HepG2 (cell line): ENCODE data around the gene TMEM87A. TPM values are rescaled to one million over a fixed set of nuclear protein-coding genes. Genes with fewer than 3 reads are reported as not detected.

Experiments used
- GATAD1 ChIP-seq: IDR thresholded peaks from 2 replicates; pipeline ENCODE4 v1.6.1; 2016; ENCODE audit warnings: missing genetic modification reagents, missing compliant biosample characterization
- GZF1 ChIP-seq: sonication (generic); formaldehyde crosslinking; IDR thresholded peaks from 2 replicates; pipeline ENCODE4 v1.5.1; 2020; ENCODE audit warnings: mild to moderate bottlenecking, missing genetic modification reagents
- HMG20A ChIP-seq: IDR thresholded peaks from 2 replicates; pipeline ENCODE4 v1.6.1; 2016; ENCODE audit warnings: borderline replicate concordance
- HNRNPUL1 ChIP-seq: fragments of 200-400 bp; formaldehyde crosslinking; IDR thresholded peaks from 2 replicates; pipeline ENCODE4 v1.6.1; 2017; ENCODE audit warnings: low read depth, mild to moderate bottlenecking, low read length, moderate library complexity
- KAT7 ChIP-seq: IDR thresholded peaks from 2 replicates; pipeline ENCODE4 v1.6.1; 2018; ENCODE audit warnings: borderline replicate concordance, missing compliant biosample characterization
- LCORL ChIP-seq, 2 experiments: fragments of 450-650 bp in 1 of 2; sonication (generic) in 1 of 2; formaldehyde crosslinking in 1 of 2; IDR thresholded peaks; 2 replicates each; pipeline versions ENCODE4 v1.5.0 to v1.6.1; 2017 to 2020; ENCODE audit warnings: antibody characterized with exemption in 1 of 2, missing genetic modification reagents in 1 of 2
- MATR3 ChIP-seq: sonication (generic); formaldehyde crosslinking; IDR thresholded peaks from 2 replicates; pipeline ENCODE4 v1.4.0; 2020; ENCODE audit warnings: missing genetic modification reagents
- MTF1 ChIP-seq: sonication (generic); formaldehyde crosslinking; IDR thresholded peaks from 2 replicates; pipeline ENCODE4 v1.5.0; 2020; ENCODE audit warnings: missing genetic modification reagents
- MXD4 ChIP-seq: IDR thresholded peaks from 2 replicates; pipeline ENCODE4 v1.6.1; 2016; ENCODE audit warnings: mild to moderate bottlenecking, missing biosample characterization, missing genetic modification reagents
- NFE2 ChIP-seq: sonication (generic); formaldehyde crosslinking; IDR thresholded peaks from 2 replicates; pipeline ENCODE4 v1.4.0; 2020; ENCODE audit warnings: missing genetic modification reagents
- PCBP1 ChIP-seq: fragments of 200-400 bp; formaldehyde crosslinking; IDR thresholded peaks from 2 replicates; pipeline ENCODE4 v1.6.1; 2017; ENCODE audit warnings: mild to moderate bottlenecking, low read depth, low read length, borderline replicate concordance
- PHB2 ChIP-seq: fragments of 450-650 bp; IDR thresholded peaks from 2 replicates; pipeline ENCODE4 v1.6.1; 2018; ENCODE audit not compliant: partially characterized antibody
- POLR2AphosphoS2 ChIP-seq: IDR thresholded peaks from 2 replicates; pipeline ENCODE4 v1.6.1; 2011; ENCODE audit warnings: low read depth, low read length, improper control_type of control experiment
- RBM22 ChIP-seq: fragments of 200-400 bp; formaldehyde crosslinking; optimal IDR thresholded peaks from 2 replicates; pipeline ENCODE3; 2017; ENCODE audit warnings: mild to moderate bottlenecking, low read length, moderate library complexity
- RELA ChIP-seq: sonication (generic); formaldehyde crosslinking; IDR thresholded peaks from 2 replicates; pipeline ENCODE4 v1.4.0; 2020; ENCODE audit warnings: missing genetic modification reagents
- REST ChIP-seq, 2 experiments: IDR thresholded peaks; 2 replicates each; pipeline ENCODE4 v1.6.1; 2011 to 2012; ENCODE audit warnings: low read length in 2 of 2, borderline replicate concordance in 1 of 2, low read depth in 1 of 2, mild to moderate bottlenecking in 1 of 2, moderate library complexity in 1 of 2
- SALL1 ChIP-seq: sonication (generic); formaldehyde crosslinking; IDR thresholded peaks from 2 replicates; pipeline ENCODE4 v1.8.0; 2022; ENCODE audit warnings: mild to moderate bottlenecking, missing genetic modification reagents
- SATB2 ChIP-seq: sonication (generic); formaldehyde crosslinking; IDR thresholded peaks from 2 replicates; pipeline ENCODE4 v1.5.0; 2020; ENCODE audit warnings: missing genetic modification reagents
- SNRNP70 ChIP-seq: fragments of 200-400 bp; formaldehyde crosslinking; IDR thresholded peaks from 2 replicates; pipeline ENCODE4 v1.6.1; 2017; ENCODE audit warnings: mild to moderate bottlenecking, low read depth, low read length, moderate library complexity
- SOX5 ChIP-seq: IDR thresholded peaks from 2 replicates; pipeline ENCODE4 v1.6.1; 2016; ENCODE audit warnings: borderline replicate concordance
- TBX2 ChIP-seq: sonication (generic); formaldehyde crosslinking; IDR thresholded peaks from 2 replicates; pipeline ENCODE4 v1.5.0; 2020; ENCODE audit warnings: missing genetic modification reagents, mild to moderate bottlenecking, borderline replicate concordance
- TEAD3 ChIP-seq: optimal IDR thresholded peaks from 2 replicates; pipeline ENCODE3; 2016; ENCODE audit warnings: borderline replicate concordance
- ZC3H13 ChIP-seq: sonication (generic); formaldehyde crosslinking; IDR thresholded peaks from 2 replicates; pipeline ENCODE4 v1.8.1; 2023; ENCODE audit warnings: mild to moderate bottlenecking, missing genetic modification reagents, moderate library complexity
- ZNF317 ChIP-seq: sonication (generic); formaldehyde crosslinking; IDR thresholded peaks from 2 replicates; pipeline ENCODE4 v1.5.0; 2020; ENCODE audit warnings: mild to moderate bottlenecking, missing genetic modification reagents
- ZNF562 ChIP-seq: sonication (generic); formaldehyde crosslinking; IDR thresholded peaks from 2 replicates; pipeline ENCODE4 v1.8.0; 2022; ENCODE audit warnings: missing genetic modification reagents, borderline replicate concordance
- ZNF703 ChIP-seq: sonication (generic); formaldehyde crosslinking; IDR thresholded peaks from 2 replicates; pipeline ENCODE4 v1.5.1; 2020; ENCODE audit warnings: missing genetic modification reagents, mild to moderate bottlenecking, moderate library complexity, borderline replicate concordance
- ZNF724P ChIP-seq: sonication (generic); formaldehyde crosslinking; IDR thresholded peaks from 2 replicates; pipeline ENCODE4 v1.8.0; 2022; ENCODE audit warnings: missing genetic modification reagents, borderline replicate concordance
- ZNF761 ChIP-seq: sonication (generic); formaldehyde crosslinking; conservative IDR thresholded peaks from 2 replicates; pipeline ENCODE4 v1.4.0; 2020; ENCODE audit warnings: mild to moderate bottlenecking, missing genetic modification reagents
- ZNF776 ChIP-seq: sonication (generic); formaldehyde crosslinking; IDR thresholded peaks from 2 replicates; pipeline ENCODE4 v1.4.0; 2020; ENCODE audit warnings: mild to moderate bottlenecking, missing genetic modification reagents
- polyA plus RNA-seq, 8 experiments: library from polyadenylated mRNA; depleted of rRNA in 3 of 8; stranded (reverse) in 7 of 8; unstranded in 1 of 8; fragments of >200 nt; fragmentation: Illumina TruSeq in 4 of 8; extraction: Trizol in 4 of 8; gene quantifications; 2 replicates each; pipeline versions ENCODE4 v1.2.1 to v1.2.3, GENCODE V29; 2011 to 2016; ENCODE audit warnings: low read depth in 4 of 8, missing spikeins in 1 of 8, mixed read lengths in 1 of 8; ENCODE audit not compliant: insufficient read depth in 1 of 8
- total RNA-seq, 5 experiments: library from RNA; depleted of rRNA; stranded (reverse); fragments of >200 nt; fragmentation: Illumina TruSeq; extraction: Trizol; gene quantifications; 2 replicates each; pipeline ENCODE4 v1.2.3, GENCODE V29; 2016; ENCODE audit warnings: low read depth in 1 of 5
- TF ChIP-seq, protein P1 (sequence below): IDR thresholded peaks from 2 replicates; pipeline ENCODE4 v1.6.1; 2016

The TMEM87A gene
- total and polyA plus RNA-seq, 2 of the 13 experiments (the other 11 are each of a cell fraction or from before 2014, with no cell fraction given): 20.2 to 42.8 TPM

- TF ChIP-seq ZNF724P: no peak
- 0 out of 2 replicates have a peak, but pooled peaks have one; percentile 60 for TF ChIP-seq ZNF317 (CRISPR knock-in tag)
- no peak for TF ChIP-seq HNRNPUL1
- TF ChIP-seq, protein P1, sequence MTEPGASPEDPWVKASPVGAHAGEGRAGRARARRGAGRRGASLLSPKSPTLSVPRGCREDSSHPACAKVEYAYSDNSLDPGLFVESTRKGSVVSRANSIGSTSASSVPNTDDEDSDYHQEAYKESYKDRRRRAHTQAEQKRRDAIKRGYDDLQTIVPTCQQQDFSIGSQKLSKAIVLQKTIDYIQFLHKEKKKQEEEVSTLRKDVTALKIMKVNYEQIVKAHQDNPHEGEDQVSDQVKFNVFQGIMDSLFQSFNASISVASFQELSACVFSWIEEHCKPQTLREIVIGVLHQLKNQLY (CRISPR knock-in tag): peak; percentile 24; the same call in 1 of the 2 replicates
- no peak for TF ChIP-seq KAT7 (CRISPR knock-in tag)
- no peak for TF ChIP-seq ZC3H13 (CRISPR knock-in tag)
- TF ChIP-seq RBM22: no peak
- peak; percentile 67; the same call in 1 of the 2 replicates for TF ChIP-seq HMG20A (CRISPR knock-in tag)
- TF ChIP-seq POLR2AphosphoS2: no peak
- TF ChIP-seq REST (IDR thresholded peaks at IDR 0.05; ENCODE audit: borderline replicate concordance in 1 of 2, low read depth in 1 of 2, low read length in 2 of 2): no peak
- TF ChIP-seq MATR3 (CRISPR knock-in tag): no peak
- no peak for TF ChIP-seq ZNF703 (CRISPR knock-in tag)
- no peak for TF ChIP-seq GATAD1 (CRISPR knock-in tag)
- no peak for TF ChIP-seq GZF1 (CRISPR knock-in tag)
- no peak for TF ChIP-seq MXD4
- TF ChIP-seq SALL1 (CRISPR knock-in tag): peak; percentile 78; the same call in 1 of the 2 replicates
- no peak for TF ChIP-seq RELA (CRISPR knock-in tag)
- TF ChIP-seq ZNF776 (CRISPR knock-in tag): no peak
- no peak for TF ChIP-seq PHB2
- no peak for TF ChIP-seq PCBP1
- TF ChIP-seq ZNF562: no peak
- peak; percentile 79 for TF ChIP-seq TEAD3 (CRISPR knock-in tag)
- peak; percentile 73; the same call in 1 of the 2 replicates for TF ChIP-seq SOX5 (CRISPR knock-in tag)
- no peak for TF ChIP-seq SATB2 (CRISPR knock-in tag)
- TF ChIP-seq MTF1 (CRISPR knock-in tag): no peak
- TF ChIP-seq NFE2 (CRISPR knock-in tag): no peak
- no peak for TF ChIP-seq LCORL (IDR thresholded peaks at IDR 0.05)
- peak; percentile 66; the same call in 1 of the 2 replicates for TF ChIP-seq LCORL (CRISPR knock-in tag; IDR thresholded peaks at IDR 0.05)
- no peak for TF ChIP-seq SNRNP70
- TF ChIP-seq ZNF761 (CRISPR knock-in tag): no peak
- TF ChIP-seq TBX2: peak; percentile 33; the same call in 1 of the 2 replicates
Measured at GRCh38 chr15:42286445-42287029, 13.3 kb upstream of the TMEM87A start (continued).
